Endothelial cell of umbilical vein (primary cell): ENCODE data around the gene SASH3. TPM values are rescaled to one million over a fixed set of nuclear protein-coding genes. Genes with fewer than 3 reads are reported as not detected.

Source experiments
- BruUV-seq: library from RNA; stranded (reverse); fragments of 400-500 nt; replicated peaks from 2 replicates; lab custom pipeline; 2021; lab: Mats Ljungman, UMichigan
- CTCF ChIA-PET: fragments of 300-600, 350-600 bp; sonication (Branson Sonifier 250); formaldehyde crosslinking; loops from one replicate; lab custom pipeline; 2021; ENCODE audit warnings: antibody characterized with exemption, inconsistent platforms; lab: Charles Lee
- POLR2A ChIA-PET: fragments of 300-600, 350-600 bp; sonication (Branson Sonifier 250); formaldehyde crosslinking; loops from one replicate; lab custom pipeline; 2021; ENCODE audit warnings: antibody characterized with exemption, inconsistent platforms; lab: Charles Lee
- DNase-seq: peaks from one replicate; pipeline ENCODE4 v3.0.0-alpha.2; 2011; ENCODE audit warnings: low read depth, low spot score
- FAIRE-seq: peaks from 2 replicates; lab custom pipeline; 2011; peaks lifted over from hg19 to GRCh38; lab: Jason Lieb, UNC
- H2AFZ ChIP-seq: 2 replicates; pipeline ENCODE4 v1.6.0; 2012; ENCODE audit warnings: low read depth, low read length, control low read depth, inconsistent platforms
- H3K27ac ChIP-seq: 2 replicates; pipeline ENCODE4 v1.5.1; 2011; ENCODE audit warnings: low read depth, mild to moderate bottlenecking, control low read depth, low read length, moderate library complexity; ENCODE audit not compliant: insufficient read depth
- H3K27me3 ChIP-seq, 2 experiments: 2 replicates each; pipeline versions ENCODE4 v1.6.0 to v1.6.1; 2011; ENCODE audit warnings: low read length in 2 of 2, mixed read lengths in 1 of 2; ENCODE audit not compliant: control insufficient read depth in 2 of 2, insufficient read depth in 2 of 2
- H3K36me3 ChIP-seq, 2 experiments: 2 replicates in 1 of 2; 3 replicates in 1 of 2; pipeline ENCODE4 v1.5.1; 2011; ENCODE audit warnings: low read length in 2 of 2, mild to moderate bottlenecking in 1 of 2, moderate library complexity in 1 of 2; ENCODE audit not compliant: control insufficient read depth in 2 of 2, insufficient read depth in 2 of 2; ENCODE audit errors: extremely low read depth in 1 of 2
- H3K4me1 ChIP-seq: 3 replicates; pipeline ENCODE4 v1.5.1; 2011; ENCODE audit warnings: mild to moderate bottlenecking, low read length; ENCODE audit not compliant: control insufficient read depth, insufficient read depth; ENCODE audit errors: extremely low read depth
- H3K4me2 ChIP-seq: 2 replicates; pipeline ENCODE4 v1.6.1; 2011; ENCODE audit warnings: low read length, control low read depth, mixed read lengths; ENCODE audit not compliant: insufficient read depth
- H3K4me3 ChIP-seq, 3 experiments: fragments of 200-600 bp in 1 of 3; sonication (generic), shearing (Covaris generic) in 1 of 3; replicated peaks in 1 of 3; 2 replicates each; pipeline ENCODE4 v1.5.1; 2011 to 2016; ENCODE audit warnings: control low read depth in 3 of 3, low read length in 3 of 3, mild to moderate bottlenecking in 2 of 3, inconsistent platforms in 1 of 3, low read depth in 1 of 3, moderate library complexity in 1 of 3; ENCODE audit not compliant: insufficient read depth in 1 of 3
- H3K79me2 ChIP-seq: 2 replicates; pipeline ENCODE4 v1.6.0; 2012; ENCODE audit warnings: low read length, inconsistent platforms; ENCODE audit not compliant: control insufficient read depth, insufficient read depth
- H3K9ac ChIP-seq: replicated peaks from 2 replicates; pipeline ENCODE3; 2011; ENCODE audit warnings: low read length, control low read depth; ENCODE audit not compliant: insufficient read depth; ENCODE audit errors: extremely low read depth
- H3K9me1 ChIP-seq: replicated peaks from 3 replicates; pipeline ENCODE4 v1.6.0; 2011; ENCODE audit warnings: mild to moderate bottlenecking, low read length; ENCODE audit not compliant: control insufficient read depth, insufficient read depth; ENCODE audit errors: extremely low read depth
- H3K9me3 ChIP-seq: replicated peaks from 2 replicates; pipeline ENCODE4 v1.5.1; 2012; ENCODE audit warnings: low read length, inconsistent platforms; ENCODE audit not compliant: control insufficient read depth, insufficient read depth
- H4K20me1 ChIP-seq: replicated peaks from 2 replicates; pipeline ENCODE3; 2011; ENCODE audit warnings: mild to moderate bottlenecking, low read length; ENCODE audit not compliant: control insufficient read depth, insufficient read depth; ENCODE audit errors: extremely low read depth
- CTCF ChIP-seq, 2 donors: IDR thresholded peaks; 1 replicate in 1 of 2; 2 replicates in 1 of 2; pipeline ENCODE4 v1.5.1; 2011; ENCODE audit warnings: low read length in 2 of 2, mild to moderate bottlenecking in 2 of 2, moderate library complexity in 2 of 2, control low read depth in 1 of 2, inconsistent platforms in 1 of 2, low read depth in 1 of 2; ENCODE audit not compliant: insufficient read depth in 1 of 2; ENCODE audit errors: extremely low read depth in 1 of 2
- EZH2 ChIP-seq: IDR thresholded peaks from 2 replicates; pipeline ENCODE4 v1.6.1; 2012; ENCODE audit warnings: borderline replicate concordance, low read depth, mild to moderate bottlenecking, moderate library complexity, low read length, inconsistent platforms; ENCODE audit not compliant: severe bottlenecking
- FOS ChIP-seq: IDR thresholded peaks from 2 replicates; pipeline ENCODE4 v1.6.1; 2011; ENCODE audit warnings: mild to moderate bottlenecking, low read length, moderate library complexity, borderline replicate concordance; ENCODE audit not compliant: insufficient read depth
- GATA2 ChIP-seq: IDR thresholded peaks from 2 replicates; pipeline ENCODE4 v1.7.0; 2011; ENCODE audit warnings: low read depth, mild to moderate bottlenecking, moderate library complexity, mixed read lengths, low read length; ENCODE audit not compliant: insufficient read length, insufficient read depth
- JUN ChIP-seq: IDR thresholded peaks from 2 replicates; pipeline ENCODE4 v1.6.1; 2011; ENCODE audit warnings: borderline replicate concordance, low read depth; ENCODE audit not compliant: insufficient read length, insufficient read depth
- MAX ChIP-seq: IDR thresholded peaks from 2 replicates; pipeline ENCODE4 v1.6.1; 2011; ENCODE audit not compliant: insufficient read depth, insufficient read length
- MYC ChIP-seq: IDR thresholded peaks from one replicate; pipeline ENCODE4 v1.6.1; 2011; ENCODE audit warnings: mild to moderate bottlenecking, low read depth, low read length
- POLR2A ChIP-seq: IDR thresholded peaks from 2 replicates; pipeline ENCODE4 v1.6.1; 2012; ENCODE audit warnings: low read depth, mild to moderate bottlenecking, control low read depth, low read length
- POLR2AphosphoS5 ChIP-seq: IDR thresholded peaks from 2 replicates; pipeline ENCODE4 v1.6.1; 2012; ENCODE audit warnings: low read depth, mild to moderate bottlenecking, control low read depth, low read length, moderate library complexity; ENCODE audit not compliant: insufficient read depth
- dilution Hi-C: fragments of 300-500 bp; cut with MboI; formaldehyde crosslinking; loops from one replicate; pipeline ENCODE4 v1.15.0; 2019; ENCODE audit warnings: low sequenced_read_pairs; ENCODE audit not compliant: extremely low pct_ligation_motif_present
- intact Hi-C: fragments of 100-400 bp; cut with micrococcal nuclease; formaldehyde crosslinking; loops from one replicate; pipeline ENCODE4 v1.10.0; 2022
- polyA plus RNA-seq, 4 experiments: library from polyadenylated mRNA; depleted of rRNA in 3 of 4; stranded (reverse) in 3 of 4; unstranded in 1 of 4; fragments of >200 nt; gene quantifications; 2 replicates each; pipeline versions ENCODE4 v1.2.1 to v1.2.3, GENCODE V29; 2011 to 2012; ENCODE audit warnings: missing spikeins in 1 of 4
- total RNA-seq: library from RNA; stranded (reverse); gene quantifications from 2 replicates; pipeline ENCODE4 v1.2.3, GENCODE V29; 2021

The SASH3 gene
- total and polyA plus RNA-seq, 2 donors (not counting 3 experiments of a cell fraction or from before 2014, with no cell fraction given): not detected

- no peak for FAIRE-seq
- dilution Hi-C loops: no loop called here
- ChIA-PET CTCF (no interaction called here), POLR2A (no interaction called here)
- BruUV-seq: no TSS peak
- Histone ChIP-seq H3K36me3 (no peaks in the 10 kb centered on the region), H3K9me1 (no peaks in the 10 kb centered on the region), H3K4me1 (no peaks in the 10 kb centered on the region), H4K20me1 (no peaks in the 10 kb centered on the region), H2AFZ (no peak overlapping the region), H3K27me3 (no peaks in the 10 kb centered on the region), H3K9ac (no peak overlapping the region), H3K27ac (no peak overlapping the region), H3K79me2 (no peaks in the 10 kb centered on the region), H3K4me3 (no peak overlapping the region), H3K4me2 (no peak overlapping the region), H3K9me3 (no peaks in the 10 kb centered on the region)
- DNase-seq: no peak
- TF ChIP-seq FOS: no peak
- no peak for TF ChIP-seq MAX
- TF ChIP-seq JUN: no peak
- TF ChIP-seq EZH2: no peak
- TF ChIP-seq GATA2: no peak
- TF ChIP-seq POLR2AphosphoS5: no peak
- TF ChIP-seq MYC: no peak
- no peak for TF ChIP-seq CTCF (IDR thresholded peaks at IDR 0.05; ENCODE audit: extremely low read depth in 1 of 2, insufficient read depth in 1 of 2, low read depth in 1 of 2, low read length in 2 of 2)
- no peak for TF ChIP-seq POLR2A
- intact Hi-C loops: no loop called here
These were observed 10.1 kb upstream of the SASH3 start for GRCh38 chrX:129769467-129770154.
